IMR-90 (cell line): ENCODE data around the gene UBE2K. TPM values are rescaled to one million over a fixed set of nuclear protein-coding genes. Genes with fewer than 3 reads are reported as not detected.

Experiments
- ATAC-seq: fragments of 200-7000 bp; cut with Tn5 transposase; 2 replicates; pipeline ENCODE4 v1.9.1; 2020; ENCODE audit warnings: low read depth, mild to moderate bottlenecking, moderate library complexity
- BruUV-seq: library from RNA; stranded (reverse); fragments of 400-500 nt; replicated peaks from 2 replicates; lab custom pipeline; 2021; lab: Mats Ljungman, UMichigan
- CTCF ChIA-PET: fragments of 300-600 bp; formaldehyde crosslinking; extraction: SDS; loops from one replicate; lab custom pipeline; 2021; ENCODE audit warnings: antibody characterized with exemption; lab: Yijun Ruan, JAX
- POLR2A ChIA-PET: fragments of 300-600 bp; sonication (Branson Sonifier 250); formaldehyde crosslinking; loops from one replicate; lab custom pipeline; 2022; ENCODE audit warnings: antibody characterized with exemption; ENCODE audit not compliant: unreplicated experiment; lab: Charles Lee
- DNase-seq: peaks from one replicate; pipeline ENCODE4 v3.0.0; 2013
- H2AFZ ChIP-seq: replicated peaks from 2 replicates; pipeline ENCODE3; 2013; ENCODE audit warnings: low read length, mild to moderate bottlenecking; ENCODE audit not compliant: poor library complexity
- H2AK5ac ChIP-seq: 2 replicates; pipeline ENCODE4 v1.6.1; 2013; ENCODE audit warnings: low read depth, low read length, inconsistent platforms
- H2AK9ac ChIP-seq: replicated peaks from 2 replicates; pipeline ENCODE3; 2013; ENCODE audit warnings: mild to moderate bottlenecking, low read depth, low read length, moderate library complexity; ENCODE audit not compliant: poor library complexity
- H2BK120ac ChIP-seq: 2 replicates; pipeline ENCODE4 v1.6.1; 2013; ENCODE audit warnings: low read depth, low read length, inconsistent platforms
- H2BK15ac ChIP-seq: 3 replicates; pipeline ENCODE4 v1.6.1; 2013; ENCODE audit warnings: low read depth, low read length, inconsistent platforms
- H2BK20ac ChIP-seq: 2 replicates; pipeline ENCODE4 v1.6.1; 2013; ENCODE audit warnings: low read depth, mild to moderate bottlenecking, inconsistent platforms, low read length, moderate library complexity
- H2BK5ac ChIP-seq: 2 replicates; pipeline ENCODE4 v1.6.1; 2013; ENCODE audit warnings: mild to moderate bottlenecking, low read depth, low read length, inconsistent platforms; ENCODE audit not compliant: poor library complexity, severe bottlenecking
- H3K14ac ChIP-seq: replicated peaks from 2 replicates; pipeline ENCODE4 v1.6.1; 2013; ENCODE audit warnings: low read depth, low read length, inconsistent platforms
- H3K18ac ChIP-seq: 2 replicates; pipeline ENCODE4 v1.6.1; 2013; ENCODE audit warnings: low read depth, low read length, control low read depth
- H3K23ac ChIP-seq: 2 replicates; pipeline ENCODE4 v1.6.1; 2013; ENCODE audit warnings: low read depth, low read length, inconsistent platforms
- H3K27ac ChIP-seq: 2 replicates; pipeline ENCODE4 v1.5.1; 2013; ENCODE audit warnings: mild to moderate bottlenecking, control low read depth, low read length; ENCODE audit not compliant: insufficient read depth
- H3K27me3 ChIP-seq: 2 replicates; pipeline ENCODE4 v1.6.1; 2013; ENCODE audit warnings: low read length; ENCODE audit not compliant: control insufficient read depth, insufficient read depth
- H3K36me3 ChIP-seq: 2 replicates; pipeline ENCODE4 v1.6.1; 2013; ENCODE audit warnings: low read length, mixed read lengths; ENCODE audit not compliant: control insufficient read depth, insufficient read depth
- H3K4ac ChIP-seq: 2 replicates; pipeline ENCODE4 v1.6.1; 2013; ENCODE audit warnings: low read depth, low read length, inconsistent platforms
- H3K4me1 ChIP-seq: 2 replicates; pipeline ENCODE4 v1.6.1; 2013; ENCODE audit warnings: low read length, mixed read lengths; ENCODE audit not compliant: control insufficient read depth, insufficient read depth
- H3K4me2 ChIP-seq: 2 replicates; pipeline ENCODE4 v1.6.1; 2013; ENCODE audit warnings: low read depth, mild to moderate bottlenecking, control low read depth, low read length, moderate library complexity
- H3K4me3 ChIP-seq: 2 replicates; pipeline ENCODE4 v1.5.1; 2013; ENCODE audit warnings: low read depth, mild to moderate bottlenecking, control low read depth, low read length, moderate library complexity; ENCODE audit not compliant: insufficient read depth
- H3K56ac ChIP-seq: 2 replicates; pipeline ENCODE4 v1.6.1; 2013; ENCODE audit warnings: low read length, inconsistent platforms; ENCODE audit not compliant: insufficient read depth; ENCODE audit errors: extremely low read depth
- H3K79me1 ChIP-seq, 2 experiments: 2 replicates each; pipeline ENCODE4 v1.6.1; 2013; ENCODE audit warnings: low read length in 2 of 2, inconsistent platforms in 1 of 2, low read depth in 1 of 2
- H3K9ac ChIP-seq: 2 replicates; pipeline ENCODE4 v1.6.1; 2013; ENCODE audit warnings: low read depth, low read length, control low read depth
- H3K9me1 ChIP-seq: 2 replicates; pipeline ENCODE4 v1.6.1; 2013; ENCODE audit warnings: low read length, inconsistent platforms; ENCODE audit not compliant: insufficient read depth
- H3K9me3 ChIP-seq: 2 replicates; pipeline ENCODE4 v1.6.1; 2013; ENCODE audit warnings: low read length; ENCODE audit not compliant: control insufficient read depth, insufficient read depth
- H4K20me1 ChIP-seq: 2 replicates; pipeline ENCODE4 v1.6.1; 2013; ENCODE audit warnings: low read length, inconsistent platforms; ENCODE audit not compliant: insufficient read depth
- H4K5ac ChIP-seq: 2 replicates; pipeline ENCODE4 v1.6.1; 2013; ENCODE audit warnings: mild to moderate bottlenecking, low read depth, low read length, control low read depth
- H4K8ac ChIP-seq, 2 experiments: 2 replicates each; pipeline ENCODE4 v1.6.1; 2013; ENCODE audit warnings: low read depth in 2 of 2, low read length in 2 of 2, control low read depth in 1 of 2, inconsistent platforms in 1 of 2
- H4K91ac ChIP-seq: 2 replicates; pipeline ENCODE4 v1.6.1; 2013; ENCODE audit warnings: low read depth, low read length, inconsistent platforms; ENCODE audit not compliant: insufficient read depth
- BHLHE40 ChIP-seq: fragments of 150-350 bp; IDR thresholded peaks from 2 replicates; pipeline ENCODE4 v1.6.1; 2016; ENCODE audit warnings: mild to moderate bottlenecking, low read depth, low read length
- CEBPB ChIP-seq: IDR thresholded peaks from 2 replicates; pipeline ENCODE4 v1.6.1; 2012; ENCODE audit warnings: low read depth, low read length, improper control_type of control experiment
- CHD1 ChIP-seq: IDR thresholded peaks from 2 replicates; pipeline ENCODE4 v1.6.1; 2012; ENCODE audit warnings: low read depth, low read length, improper control_type of control experiment
- CTCF ChIP-seq: conservative IDR thresholded peaks from 2 replicates; pipeline ENCODE4 v1.5.1; 2012; ENCODE audit warnings: mild to moderate bottlenecking, low read depth, low read length, improper control_type of control experiment
- ELK1 ChIP-seq: fragments of 150-350 bp; IDR thresholded peaks from 2 replicates; pipeline ENCODE4 v1.6.1; 2016; ENCODE audit warnings: low read depth, mild to moderate bottlenecking, low read length, moderate library complexity, borderline replicate concordance
- MAFK ChIP-seq: IDR thresholded peaks from 2 replicates; pipeline ENCODE4 v1.6.1; 2012; ENCODE audit warnings: low read depth, low read length, improper control_type of control experiment
- MAZ ChIP-seq: IDR thresholded peaks from 2 replicates; pipeline ENCODE4 v1.6.1; 2012; ENCODE audit warnings: low read depth, mild to moderate bottlenecking, low read length, improper control_type of control experiment, moderate library complexity, borderline replicate concordance
- MXI1 ChIP-seq: IDR thresholded peaks from 2 replicates; pipeline ENCODE4 v1.6.1; 2012; ENCODE audit warnings: low read depth, mild to moderate bottlenecking, low read length, moderate library complexity, borderline replicate concordance
- NFE2L2 ChIP-seq: fragments of 150-350 bp; IDR thresholded peaks from 2 replicates; pipeline ENCODE4 v1.6.1; 2016; ENCODE audit warnings: low read depth, mild to moderate bottlenecking, low read length
- POLR2A ChIP-seq: IDR thresholded peaks from 2 replicates; pipeline ENCODE4 v1.6.1; 2012; ENCODE audit warnings: mild to moderate bottlenecking, low read depth, low read length
- RAD21 ChIP-seq: IDR thresholded peaks from 2 replicates; pipeline ENCODE4 v1.6.1; 2012; ENCODE audit warnings: low read length, improper control_type of control experiment
- RCOR1 ChIP-seq: IDR thresholded peaks from 2 replicates; pipeline ENCODE4 v1.6.1; 2012; ENCODE audit warnings: mild to moderate bottlenecking, low read length, improper control_type of control experiment; ENCODE audit not compliant: insufficient replicate concordance
- RFX5 ChIP-seq: IDR thresholded peaks from 2 replicates; pipeline ENCODE4 v1.8.0; 2012; ENCODE audit warnings: low read depth, mild to moderate bottlenecking, low read length, moderate library complexity
- SMC3 ChIP-seq: fragments of 150-350 bp; IDR thresholded peaks from 2 replicates; pipeline ENCODE4 v1.6.1; 2016; ENCODE audit warnings: low read depth, mild to moderate bottlenecking, antibody characterized with exemption, low read length, moderate library complexity
- dilution Hi-C: fragments of 300-500 bp; cut with HindIII; formaldehyde crosslinking; loops from one replicate; pipeline ENCODE4 v1.14.3; 2018; ENCODE audit warnings: low sequenced_read_pairs; ENCODE audit not compliant: unreplicated experiment
- in situ Hi-C: fragments of 300-500 bp; cut with MboI; formaldehyde crosslinking; loops from 3 replicates; pipeline ENCODE4 v1.14.3; 2019; ENCODE audit warnings: low sequenced_read_pairs, inconsistent platforms, mixed read lengths
- intact Hi-C: fragments of 100-400 bp; cut with micrococcal nuclease; formaldehyde crosslinking; loops from 2 replicates; pipeline ENCODE4 v1.10.0; 2022
- polyA plus RNA-seq, 3 experiments: library from polyadenylated mRNA; depleted of rRNA; stranded (reverse); fragments of >200 nt; gene quantifications; 2 replicates each; pipeline ENCODE4 v1.2.3, GENCODE V29; 2012; ENCODE audit warnings: low replicate concordance in 1 of 3
- total RNA-seq: library from RNA; depleted of rRNA; stranded (reverse); fragments of >200 nt; gene quantifications from 2 replicates; pipeline ENCODE4 v1.2.3, GENCODE V29; 2012
- TF ChIP-seq, protein P1 (sequence below): fragments of 150-350 bp; IDR thresholded peaks from 2 replicates; pipeline ENCODE4 v1.6.1; 2017; ENCODE audit warnings: mild to moderate bottlenecking, antibody characterized with exemption, low read length, low read depth

UBE2K gene
- total and polyA plus RNA-seq, 2 of the 4 experiments (the other 2 are of a cell fraction) = 17.7 to 44.8 TPM

- in situ Hi-C loops (no loop called here), dilution Hi-C loops (no loop called here), intact Hi-C loops (no loop called here)
- Histone ChIP-seq H2BK5ac (no peak overlapping the region), H3K14ac (no peak overlapping the region), H2AK5ac (no peak overlapping the region), H3K4me3 (no peak overlapping the region), H3K4me2 (no peak overlapping the region), H3K27ac (no peak overlapping the region), H4K20me1 (no peaks in the 10 kb centered on the region; the same call in none of the 2 replicates), H3K9me1 (peaks cover 5% of the 10 kb centered on the region), H3K9me3 (no peaks in the 10 kb centered on the region), H3K36me3 (peaks cover 3% of the 10 kb centered on the region), H3K27me3 (no peaks in the 10 kb centered on the region), H2AFZ (no peak overlapping the region), H3K79me1 (peaks cover 0 to 6% of the 10 kb centered on the region in 2 experiments; a peak in 1 of 4 replicates), H2AK9ac (no peak overlapping the region), H4K5ac (no peak overlapping the region), H3K4ac (no peak overlapping the region), H4K8ac (no peak overlapping the region), H2BK20ac (no peak overlapping the region), H4K91ac (no peak overlapping the region), H2BK120ac (no peak overlapping the region), H2BK15ac (no peak overlapping the region), H3K23ac (no peak overlapping the region), H3K9ac (no peak overlapping the region), H3K18ac (no peak overlapping the region), H3K56ac (no peak overlapping the region), H3K4me1 (0 out of 2 replicates have a peak, but pooled peaks cover 2% of the 10 kb centered on the region)
- BruUV-seq = no TSS peak
- ATAC-seq (no peak), DNase-seq (no peak)
- ChIA-PET POLR2A (no interaction called here), CTCF (no interaction called here)
- TF ChIP-seq RFX5 (no peak), CTCF (no peak), CHD1 (no peak), RCOR1 (no peak), CEBPB (no peak), MAZ (no peak), ELK1 (no peak), MAFK (no peak), NFE2L2 (no peak), RAD21 (no peak), BHLHE40 (no peak), POLR2A (no peak), MXI1 (no peak), SMC3 (no peak)
- TF ChIP-seq, protein P1, sequence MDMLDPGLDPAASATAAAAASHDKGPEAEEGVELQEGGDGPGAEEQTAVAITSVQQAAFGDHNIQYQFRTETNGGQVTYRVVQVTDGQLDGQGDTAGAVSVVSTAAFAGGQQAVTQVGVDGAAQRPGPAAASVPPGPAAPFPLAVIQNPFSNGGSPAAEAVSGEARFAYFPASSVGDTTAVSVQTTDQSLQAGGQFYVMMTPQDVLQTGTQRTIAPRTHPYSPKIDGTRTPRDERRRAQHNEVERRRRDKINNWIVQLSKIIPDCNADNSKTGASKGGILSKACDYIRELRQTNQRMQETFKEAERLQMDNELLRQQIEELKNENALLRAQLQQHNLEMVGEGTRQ = no peak
Observed at GRCh38 chr4:39822662-39823061, 124.7 kb downstream of the UBE2K start.
